ENCODE results near the gene SLC22A5.
"Not testable (repeated sequence)": the region's sequence is repeated elsewhere in the genome, so short reads cannot be mapped to it uniquely, and the experiment has no call there.

Gene SLC22A5

GRCh38 chr5:132415516-132415915, 46.0 kb downstream of the SLC22A5 start:
- peaks cover 70 to 80% of the 10 kb centered on the region in 2 donors for H3K4me1 Mint-ChIP-seq (ENCODE audit: low read depth in 2 of 2)
- H3K36me3 Mint-ChIP-seq (ENCODE audit: insufficient read depth) = peaks cover 53% of the 10 kb centered on the region
- ATAC-seq (replicated peaks); H3K9me3 Mint-ChIP-seq; DNase-seq; H3K27me3 Mint-ChIP-seq: not testable (repeated sequence)
- peak overlapping the region; percentile 95 to 96 for H3K27ac Mint-ChIP-seq
- H3K4me3 Mint-ChIP-seq = peak overlapping the region; percentile 87 to 91

- H3K27me3 Mint-ChIP-seq = no peaks in the 10 kb centered on the region
- no peak for ATAC-seq (replicated peaks)
- peaks cover 58% of the 10 kb centered on the region for H3K36me3 Mint-ChIP-seq (ENCODE audit: insufficient read depth)
- H3K27ac Mint-ChIP-seq = peak overlapping the region; percentile 95 to 96
- H3K9me3 Mint-ChIP-seq = no peaks in the 10 kb centered on the region
- H3K4me3 Mint-ChIP-seq = peak overlapping the region; percentile 85 to 87
- no peak for DNase-seq
- H3K4me1 Mint-ChIP-seq (ENCODE audit: low read depth in 2 of 2) = peaks cover 76 to 87% of the 10 kb centered on the region in 2 donors
Observed at GRCh38 chr5:132416306-132417009, 46.9 kb downstream of the SLC22A5 start.

GRCh38 chr5:132417010-132417439, 47.5 kb downstream of the SLC22A5 start:
- ATAC-seq (replicated peaks) = no peak
- H3K36me3 Mint-ChIP-seq (ENCODE audit: insufficient read depth) = peaks cover 58% of the 10 kb centered on the region
- H3K4me3 Mint-ChIP-seq = peak overlapping the region; percentile 85 to 87
- DNase-seq = no peak
- peak overlapping the region; percentile 95 to 96 for H3K27ac Mint-ChIP-seq
- H3K9me3 Mint-ChIP-seq = no peaks in the 10 kb centered on the region
- no peaks in the 10 kb centered on the region for H3K27me3 Mint-ChIP-seq
- peaks cover 78 to 88% of the 10 kb centered on the region in 2 donors for H3K4me1 Mint-ChIP-seq (ENCODE audit: low read depth in 2 of 2)

GRCh38 chr5:132417461-132417860, 48.0 kb downstream of the SLC22A5 start:
- Mint-ChIP-seq H3K4me3 (peak overlapping the region; percentile 82 to 85), H3K27ac (peak overlapping the region; percentile 95 to 96), H3K4me1 (ENCODE audit: low read depth in 2 of 2) (peaks cover 77 to 84% of the 10 kb centered on the region in 2 donors), H3K36me3 (ENCODE audit: insufficient read depth) (peaks cover 58% of the 10 kb centered on the region), H3K27me3 (no peaks in the 10 kb centered on the region), H3K9me3 (no peaks in the 10 kb centered on the region)
- ATAC-seq (replicated peaks) = no peak
- no peak for DNase-seq

GRCh38 chr5:132417889-132418485, 48.5 kb downstream of the SLC22A5 start:
- Mint-ChIP-seq H3K27ac (peak overlapping the region; percentile 95 to 96), H3K27me3 (no peaks in the 10 kb centered on the region), H3K4me1 (ENCODE audit: low read depth in 2 of 2) (peaks cover 82 to 84% of the 10 kb centered on the region in 2 donors), H3K9me3 (no peaks in the 10 kb centered on the region), H3K4me3 (peak overlapping the region; percentile 82 to 85), H3K36me3 (ENCODE audit: insufficient read depth) (peaks cover 59% of the 10 kb centered on the region)
- peak; percentile 13 for ATAC-seq (replicated peaks)
- DNase-seq = no peak

GRCh38 chr5:132418881-132419280, 49.4 kb downstream of the SLC22A5 start:
- DNase-seq (no peak), ATAC-seq (replicated peaks) (no peak)
- Mint-ChIP-seq H3K4me3 (peak overlapping the region; percentile 82 to 85), H3K4me1 (ENCODE audit: low read depth in 2 of 2) (peaks cover 84% of the 10 kb centered on the region in 2 donors), H3K27me3 (no peaks in the 10 kb centered on the region), H3K9me3 (no peaks in the 10 kb centered on the region), H3K27ac (peak overlapping the region; percentile 95 to 96), H3K36me3 (ENCODE audit: insufficient read depth) (peaks cover 57% of the 10 kb centered on the region)

DNA sequence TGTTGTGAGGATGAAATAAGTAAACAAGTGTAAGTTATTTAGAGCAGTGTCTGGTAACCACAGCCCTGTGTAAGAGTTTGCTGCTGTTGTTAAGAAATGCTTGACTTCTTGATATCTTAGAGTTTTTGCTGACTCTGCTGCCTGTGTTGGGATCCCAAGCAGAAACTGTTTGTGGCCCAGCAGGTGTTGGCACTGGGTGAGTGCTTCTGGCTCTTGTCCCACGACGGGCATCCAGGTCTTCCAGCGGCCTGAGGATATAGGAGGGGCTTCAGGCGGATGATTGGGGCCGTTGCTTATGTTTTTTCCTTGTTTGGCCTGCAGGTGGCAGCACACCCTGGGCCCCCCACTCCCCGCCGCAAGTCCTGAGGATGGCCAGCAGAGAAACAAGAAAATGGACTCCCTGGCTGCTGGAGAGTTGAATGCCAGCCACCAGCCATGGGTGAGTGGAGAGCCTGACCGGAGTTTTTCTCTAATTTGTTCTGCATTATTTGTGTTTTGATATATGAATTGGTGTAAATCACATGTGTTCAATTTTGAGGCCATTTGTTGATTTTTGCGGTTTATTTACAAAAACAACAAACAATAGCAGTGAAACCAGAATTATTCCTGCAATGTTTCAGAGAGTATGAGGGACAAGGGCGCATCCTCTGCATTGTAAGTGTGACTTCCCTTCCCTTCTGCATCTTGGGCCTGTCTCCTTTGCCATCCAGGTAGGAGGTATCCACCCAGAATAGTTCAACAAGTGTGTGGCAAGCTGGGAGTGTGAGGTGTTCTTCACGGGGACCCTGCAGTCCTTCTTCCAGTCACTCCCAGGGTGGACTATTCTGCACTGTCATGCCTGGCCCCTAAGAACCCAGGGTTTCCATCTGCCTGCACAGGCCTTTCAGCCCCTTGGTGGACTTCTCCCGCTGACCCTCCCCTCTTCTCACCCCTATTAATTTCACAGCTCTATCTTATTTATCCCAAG, 50.3 kb downstream of the SLC22A5 start:
- H3K4me3 Mint-ChIP-seq = peak overlapping the region; percentile 82 to 85
- H3K36me3 Mint-ChIP-seq (ENCODE audit: insufficient read depth) = peaks cover 56% of the 10 kb centered on the region
- H3K4me1 Mint-ChIP-seq (ENCODE audit: low read depth in 2 of 2) = peaks cover 84 to 85% of the 10 kb centered on the region in 2 donors
- no peaks in the 10 kb centered on the region for H3K27me3 Mint-ChIP-seq
- ATAC-seq (replicated peaks) (peak; percentile 59), DNase-seq (peak; percentile 50 to 63 (median 54))
- H3K9me3 Mint-ChIP-seq = no peaks in the 10 kb centered on the region
- peak overlapping the region; percentile 95 to 96 for H3K27ac Mint-ChIP-seq

DNA sequence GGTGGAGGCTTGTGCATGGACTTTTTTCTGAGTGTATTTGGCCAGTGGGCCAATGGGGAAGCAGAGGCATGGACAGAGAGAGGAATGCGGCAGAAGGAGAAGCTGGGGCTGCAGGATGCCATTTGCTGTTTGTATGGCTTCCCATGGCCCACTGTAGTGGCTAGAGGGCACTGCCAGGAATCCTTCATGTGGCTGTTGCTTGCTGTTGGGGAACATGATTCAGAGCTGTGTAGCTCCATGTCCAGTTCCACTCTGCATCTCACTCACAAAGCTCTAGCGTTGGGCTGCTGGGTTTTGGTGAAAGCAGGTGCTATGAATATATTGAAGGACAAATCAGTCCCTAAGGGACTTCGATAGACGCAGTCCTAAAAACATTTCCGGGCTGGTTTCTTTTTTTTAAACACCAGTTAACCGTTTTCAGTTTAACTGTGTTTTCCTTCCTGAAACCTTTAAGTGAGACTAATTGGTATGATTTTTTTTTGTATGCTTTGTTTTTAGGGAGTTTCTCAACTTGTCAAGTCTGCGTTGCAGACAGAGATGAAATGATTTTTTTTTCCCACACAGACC, 51.3 kb downstream of the SLC22A5 start:
- no peak for DNase-seq
- Mint-ChIP-seq H3K4me1 (ENCODE audit: low read depth in 2 of 2) (peaks cover 89 to 90% of the 10 kb centered on the region in 2 donors), H3K27me3 (no peaks in the 10 kb centered on the region), H3K9me3 (no peaks in the 10 kb centered on the region), H3K4me3 (peak overlapping the region; percentile 82 to 85), H3K36me3 (ENCODE audit: insufficient read depth) (peaks cover 66% of the 10 kb centered on the region), H3K27ac (peak overlapping the region; percentile 95 to 96)
- ATAC-seq (replicated peaks) = peak; percentile 6

GRCh38 chr5:132421462-132421861, 52.0 kb downstream of the SLC22A5 start:
- ATAC-seq (replicated peaks) = no peak
- H3K4me1 Mint-ChIP-seq (ENCODE audit: low read depth in 2 of 2) = peaks cover 90 to 91% of the 10 kb centered on the region in 2 donors
- H3K27me3 Mint-ChIP-seq = no peaks in the 10 kb centered on the region
- peak overlapping the region; percentile 95 to 96 for H3K27ac Mint-ChIP-seq
- DNase-seq = no peak
- peaks cover 72% of the 10 kb centered on the region for H3K36me3 Mint-ChIP-seq (ENCODE audit: insufficient read depth)
- H3K9me3 Mint-ChIP-seq = no peaks in the 10 kb centered on the region
- H3K4me3 Mint-ChIP-seq = peak overlapping the region; percentile 82 to 85

DNA sequence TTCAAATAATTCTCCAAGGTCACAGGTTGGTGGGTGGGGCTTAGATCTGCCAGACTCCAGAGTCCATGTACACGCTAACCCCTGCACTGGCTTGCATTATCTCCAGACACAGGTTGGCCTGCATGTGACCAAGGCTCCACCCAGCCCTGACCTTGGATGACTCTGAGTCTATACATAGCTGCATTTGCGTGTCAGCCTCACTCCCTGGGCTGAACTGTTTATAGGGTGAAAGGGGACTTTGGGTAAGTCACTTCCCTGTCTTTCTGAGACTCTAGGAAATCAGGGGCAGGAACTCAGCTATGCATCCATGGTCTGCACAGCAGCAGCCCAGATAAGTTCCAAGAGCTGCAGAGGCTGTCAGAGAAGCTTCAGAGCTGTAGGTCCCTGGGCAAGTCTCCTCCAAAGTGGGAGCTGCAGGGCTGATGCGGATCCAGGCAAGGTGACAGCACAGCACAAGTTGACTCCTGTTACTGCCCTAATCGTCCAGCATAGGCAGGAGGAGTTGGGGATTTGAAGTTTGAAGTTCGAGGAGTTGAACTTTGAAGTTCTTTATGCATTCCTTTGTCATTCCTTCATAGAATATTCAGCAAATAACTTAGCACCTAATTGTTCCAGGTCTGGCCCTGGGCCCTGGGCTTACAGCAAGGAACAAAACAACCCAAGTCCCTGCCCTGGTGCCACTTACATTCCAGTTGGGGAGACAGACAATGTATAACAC, 53.4 kb downstream of the SLC22A5 start:
- no peaks in the 10 kb centered on the region for H3K27me3 Mint-ChIP-seq
- H3K9me3 Mint-ChIP-seq = no peaks in the 10 kb centered on the region
- H3K4me1 Mint-ChIP-seq (ENCODE audit: low read depth in 2 of 2) = peaks cover 91 to 95% of the 10 kb centered on the region in 2 donors
- peak overlapping the region; percentile 82 to 85 for H3K4me3 Mint-ChIP-seq
- peaks cover 80% of the 10 kb centered on the region for H3K36me3 Mint-ChIP-seq (ENCODE audit: insufficient read depth)
- DNase-seq = no peak
- H3K27ac Mint-ChIP-seq = peak overlapping the region; percentile 96 to 99
- ATAC-seq (replicated peaks) = no peak

- ATAC-seq (replicated peaks) (no peak), DNase-seq (no peak)
- peaks cover 81% of the 10 kb centered on the region for H3K36me3 Mint-ChIP-seq (ENCODE audit: insufficient read depth)
- peak overlapping the region; percentile 96 to 99 for H3K27ac Mint-ChIP-seq
- peaks cover 91 to 95% of the 10 kb centered on the region in 2 donors for H3K4me1 Mint-ChIP-seq (ENCODE audit: low read depth in 2 of 2)
- peak overlapping the region; percentile 82 to 85 for H3K4me3 Mint-ChIP-seq
- H3K27me3 Mint-ChIP-seq = no peaks in the 10 kb centered on the region
- H3K9me3 Mint-ChIP-seq = no peaks in the 10 kb centered on the region
Observed at GRCh38 chr5:132423438-132423898, 54.0 kb downstream of the SLC22A5 start.

DNA sequence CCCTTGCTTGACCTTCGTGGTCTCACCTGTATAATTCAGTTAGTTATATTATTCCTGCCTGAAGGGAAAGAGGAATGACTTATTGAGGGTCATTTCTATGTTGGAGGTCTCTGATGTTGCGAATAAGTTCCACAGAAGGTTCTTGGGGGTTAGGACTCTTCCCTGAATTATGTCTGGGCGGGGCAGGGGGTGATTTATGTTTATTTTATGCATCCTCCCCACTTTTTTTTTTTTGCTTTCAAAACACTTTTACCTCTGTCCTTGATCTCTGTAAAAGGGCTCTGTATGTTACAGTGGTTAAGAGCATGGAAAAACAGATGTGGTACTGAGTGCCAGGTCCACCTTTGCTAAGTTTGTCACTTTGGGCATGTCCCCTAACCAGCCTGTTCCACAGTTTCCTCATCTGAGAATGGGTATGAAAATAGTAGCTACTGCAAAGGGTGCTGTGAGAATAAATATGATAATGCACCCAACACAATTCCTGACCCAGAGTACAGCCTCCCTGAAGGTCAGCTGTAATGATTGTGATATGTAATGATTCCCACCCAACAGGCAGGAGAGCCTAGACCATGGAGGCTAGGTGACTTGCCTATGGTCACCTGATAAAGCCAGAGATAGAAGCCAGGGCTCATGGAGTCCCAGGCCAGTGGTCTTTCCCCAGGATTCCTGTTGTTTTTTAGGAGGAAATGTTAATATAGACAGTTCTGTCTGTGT, 54.8 kb downstream of the SLC22A5 start:
- Mint-ChIP-seq H3K36me3 (ENCODE audit: insufficient read depth) (peaks cover 76% of the 10 kb centered on the region), H3K27me3 (no peaks in the 10 kb centered on the region), H3K4me3 (peak overlapping the region; percentile 82 to 85), H3K9me3 (no peaks in the 10 kb centered on the region), H3K27ac (peak overlapping the region; percentile 96 to 99), H3K4me1 (ENCODE audit: low read depth in 2 of 2) (peaks cover 91 to 95% of the 10 kb centered on the region in 2 donors)
- DNase-seq (no peak), ATAC-seq (replicated peaks) (no peak)

Data from effector memory CD8-positive, alpha-beta T cell (primary cell).